ENCODE results near the gene SDK2. TPM values are rescaled to one million over a fixed set of nuclear protein-coding genes. Genes with fewer than 3 reads are reported as not detected.

Gene SDK2
- total and polyA plus RNA-seq, 2 experiments from 2014 or later: 0.74 to 5.1 TPM

DNA sequence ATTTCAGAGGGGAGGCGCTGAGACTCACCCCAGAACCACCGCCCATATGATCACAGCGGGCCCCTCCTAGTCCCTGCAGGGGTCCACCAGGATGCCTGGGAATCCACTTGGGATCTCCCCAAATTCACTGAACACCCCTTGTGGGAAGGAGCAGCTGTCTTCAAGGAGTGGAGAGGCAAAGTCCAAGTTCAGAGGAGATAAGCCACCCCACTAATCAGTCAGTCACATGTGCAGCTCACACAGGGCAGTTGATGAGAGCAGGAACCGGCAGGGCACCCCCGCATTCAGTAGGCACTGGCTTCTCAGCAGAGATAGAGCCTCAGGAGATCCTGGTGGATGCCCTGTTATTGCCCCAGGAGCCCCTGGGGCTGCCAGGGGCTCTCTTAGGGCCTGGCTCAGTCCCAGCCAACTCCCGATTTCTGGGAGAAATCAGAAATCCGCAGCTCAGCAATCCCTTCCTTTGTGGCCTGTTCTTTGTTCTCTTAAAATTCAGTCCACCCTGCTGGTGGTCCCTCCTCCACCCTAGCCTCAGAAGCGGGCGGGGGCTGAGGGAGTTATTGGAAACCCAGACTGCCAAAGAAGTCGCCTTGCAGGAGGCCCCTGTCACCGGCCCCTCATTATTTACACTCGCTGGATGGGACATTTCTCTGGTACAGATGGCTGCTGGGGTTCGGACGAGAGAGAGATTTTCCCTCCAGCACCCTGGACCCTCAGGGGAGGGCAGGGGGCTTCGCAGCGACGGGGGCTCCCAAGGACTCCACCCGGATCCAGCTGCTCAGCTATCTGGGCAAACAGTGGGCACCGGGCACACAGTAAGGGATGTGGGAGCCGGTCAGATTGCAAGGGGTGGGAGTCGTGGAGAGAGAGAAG lies 334.3 kb downstream of the SDK2 start:
- H3F3A ChIP-seq (replicated peaks; ENCODE audit: low read depth): peaks cover 6% of the 10 kb centered on the region; the same call in 1 of the 2 replicates
- H3K4me1 ChIP-seq (ENCODE audit: insufficient read depth): peaks cover 46% of the 10 kb centered on the region
- Mint-ChIP-seq H3K9me3 (no peaks in the 10 kb centered on the region; the same call in 2 of the 3 replicates), H3K27me3 (ENCODE audit: insufficient read depth, low read depth, poor library complexity) (peaks cover 25% of the 10 kb centered on the region), H3K4me3 (peak overlapping the region; percentile 93), H3K27ac (no peak overlapping the region; the same call in 1 of the 2 replicates), H3K4me1 (peaks cover 38% of the 10 kb centered on the region), H3K36me3 (ENCODE audit: low read depth) (0 out of 3 replicates have a peak, but pooled peaks cover 2% of the 10 kb centered on the region)
- H4K20me1 ChIP-seq (replicated peaks; ENCODE audit: insufficient read depth): no peaks in the 10 kb centered on the region
- H3K27ac ChIP-seq (ENCODE audit: low read depth): 0 out of 2 replicates have a peak overlapping the region, but pooled peaks have one; percentile 63
- peak; percentile 1; the same call in 2 of the 3 replicates for ATAC-seq
- peaks cover 34% of the 10 kb centered on the region for H3K79me2 ChIP-seq (replicated peaks; ENCODE audit: insufficient read depth)
- peak overlapping the region; percentile 92 for H3K4me3 ChIP-seq
- peak overlapping the region; percentile 100 for H3K4me2 ChIP-seq
- no peaks in the 10 kb centered on the region for H3K36me3 ChIP-seq (ENCODE audit: insufficient read depth)
- H3K9me2 ChIP-seq (ENCODE audit: insufficient read depth): no peaks in the 10 kb centered on the region
- DNase-seq (ENCODE audit: low spot score): peak; percentile 39
- H3K27me3 ChIP-seq (ENCODE audit: insufficient read depth): peaks cover 17% of the 10 kb centered on the region
- peak overlapping the region; percentile 85 for H2AFZ ChIP-seq
- no peak for TF ChIP-seq STAT1 (IDR thresholded peaks at IDR 0.05; ENCODE audit: unreplicated experiment)
- TF ChIP-seq POLR2AphosphoS5 (IDR thresholded peaks at IDR 0.05; ENCODE audit: low read depth): no peak
- TF ChIP-seq JUNB (IDR thresholded peaks at IDR 0.05; ENCODE audit: unreplicated experiment): no peak
- TF ChIP-seq ZNF114 (CRISPR knock-in tag; IDR thresholded peaks at IDR 0.05): no peak
- TF ChIP-seq, protein P1, sequence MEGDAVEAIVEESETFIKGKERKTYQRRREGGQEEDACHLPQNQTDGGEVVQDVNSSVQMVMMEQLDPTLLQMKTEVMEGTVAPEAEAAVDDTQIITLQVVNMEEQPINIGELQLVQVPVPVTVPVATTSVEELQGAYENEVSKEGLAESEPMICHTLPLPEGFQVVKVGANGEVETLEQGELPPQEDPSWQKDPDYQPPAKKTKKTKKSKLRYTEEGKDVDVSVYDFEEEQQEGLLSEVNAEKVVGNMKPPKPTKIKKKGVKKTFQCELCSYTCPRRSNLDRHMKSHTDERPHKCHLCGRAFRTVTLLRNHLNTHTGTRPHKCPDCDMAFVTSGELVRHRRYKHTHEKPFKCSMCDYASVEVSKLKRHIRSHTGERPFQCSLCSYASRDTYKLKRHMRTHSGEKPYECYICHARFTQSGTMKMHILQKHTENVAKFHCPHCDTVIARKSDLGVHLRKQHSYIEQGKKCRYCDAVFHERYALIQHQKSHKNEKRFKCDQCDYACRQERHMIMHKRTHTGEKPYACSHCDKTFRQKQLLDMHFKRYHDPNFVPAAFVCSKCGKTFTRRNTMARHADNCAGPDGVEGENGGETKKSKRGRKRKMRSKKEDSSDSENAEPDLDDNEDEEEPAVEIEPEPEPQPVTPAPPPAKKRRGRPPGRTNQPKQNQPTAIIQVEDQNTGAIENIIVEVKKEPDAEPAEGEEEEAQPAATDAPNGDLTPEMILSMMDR (conservative IDR thresholded peaks at IDR 0.05; ENCODE audit: low read depth in 2 of 2): no peak
- no peak for TF ChIP-seq EZH2 (IDR thresholded peaks at IDR 0.05; ENCODE audit: low read depth, unreplicated experiment)
- TF ChIP-seq, protein P2, sequence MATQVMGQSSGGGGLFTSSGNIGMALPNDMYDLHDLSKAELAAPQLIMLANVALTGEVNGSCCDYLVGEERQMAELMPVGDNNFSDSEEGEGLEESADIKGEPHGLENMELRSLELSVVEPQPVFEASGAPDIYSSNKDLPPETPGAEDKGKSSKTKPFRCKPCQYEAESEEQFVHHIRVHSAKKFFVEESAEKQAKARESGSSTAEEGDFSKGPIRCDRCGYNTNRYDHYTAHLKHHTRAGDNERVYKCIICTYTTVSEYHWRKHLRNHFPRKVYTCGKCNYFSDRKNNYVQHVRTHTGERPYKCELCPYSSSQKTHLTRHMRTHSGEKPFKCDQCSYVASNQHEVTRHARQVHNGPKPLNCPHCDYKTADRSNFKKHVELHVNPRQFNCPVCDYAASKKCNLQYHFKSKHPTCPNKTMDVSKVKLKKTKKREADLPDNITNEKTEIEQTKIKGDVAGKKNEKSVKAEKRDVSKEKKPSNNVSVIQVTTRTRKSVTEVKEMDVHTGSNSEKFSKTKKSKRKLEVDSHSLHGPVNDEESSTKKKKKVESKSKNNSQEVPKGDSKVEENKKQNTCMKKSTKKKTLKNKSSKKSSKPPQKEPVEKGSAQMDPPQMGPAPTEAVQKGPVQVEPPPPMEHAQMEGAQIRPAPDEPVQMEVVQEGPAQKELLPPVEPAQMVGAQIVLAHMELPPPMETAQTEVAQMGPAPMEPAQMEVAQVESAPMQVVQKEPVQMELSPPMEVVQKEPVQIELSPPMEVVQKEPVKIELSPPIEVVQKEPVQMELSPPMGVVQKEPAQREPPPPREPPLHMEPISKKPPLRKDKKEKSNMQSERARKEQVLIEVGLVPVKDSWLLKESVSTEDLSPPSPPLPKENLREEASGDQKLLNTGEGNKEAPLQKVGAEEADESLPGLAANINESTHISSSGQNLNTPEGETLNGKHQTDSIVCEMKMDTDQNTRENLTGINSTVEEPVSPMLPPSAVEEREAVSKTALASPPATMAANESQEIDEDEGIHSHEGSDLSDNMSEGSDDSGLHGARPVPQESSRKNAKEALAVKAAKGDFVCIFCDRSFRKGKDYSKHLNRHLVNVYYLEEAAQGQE (IDR thresholded peaks at IDR 0.05; ENCODE audit: unreplicated experiment): no peak
- no peak for TF ChIP-seq EZH2phosphoT487 (IDR thresholded peaks at IDR 0.05; ENCODE audit: unreplicated experiment)
- no peak for TF ChIP-seq ZNF331 (CRISPR knock-in tag; IDR thresholded peaks at IDR 0.05; ENCODE audit: low read depth)
- no peak for TF ChIP-seq CREB1 (CRISPR knock-in tag; IDR thresholded peaks at IDR 0.05; ENCODE audit: low read depth)
- TF ChIP-seq, protein P3, sequence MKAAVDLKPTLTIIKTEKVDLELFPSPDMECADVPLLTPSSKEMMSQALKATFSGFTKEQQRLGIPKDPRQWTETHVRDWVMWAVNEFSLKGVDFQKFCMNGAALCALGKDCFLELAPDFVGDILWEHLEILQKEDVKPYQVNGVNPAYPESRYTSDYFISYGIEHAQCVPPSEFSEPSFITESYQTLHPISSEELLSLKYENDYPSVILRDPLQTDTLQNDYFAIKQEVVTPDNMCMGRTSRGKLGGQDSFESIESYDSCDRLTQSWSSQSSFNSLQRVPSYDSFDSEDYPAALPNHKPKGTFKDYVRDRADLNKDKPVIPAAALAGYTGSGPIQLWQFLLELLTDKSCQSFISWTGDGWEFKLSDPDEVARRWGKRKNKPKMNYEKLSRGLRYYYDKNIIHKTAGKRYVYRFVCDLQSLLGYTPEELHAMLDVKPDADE (IDR thresholded peaks at IDR 0.05): no peak
- TF ChIP-seq, protein P4, sequence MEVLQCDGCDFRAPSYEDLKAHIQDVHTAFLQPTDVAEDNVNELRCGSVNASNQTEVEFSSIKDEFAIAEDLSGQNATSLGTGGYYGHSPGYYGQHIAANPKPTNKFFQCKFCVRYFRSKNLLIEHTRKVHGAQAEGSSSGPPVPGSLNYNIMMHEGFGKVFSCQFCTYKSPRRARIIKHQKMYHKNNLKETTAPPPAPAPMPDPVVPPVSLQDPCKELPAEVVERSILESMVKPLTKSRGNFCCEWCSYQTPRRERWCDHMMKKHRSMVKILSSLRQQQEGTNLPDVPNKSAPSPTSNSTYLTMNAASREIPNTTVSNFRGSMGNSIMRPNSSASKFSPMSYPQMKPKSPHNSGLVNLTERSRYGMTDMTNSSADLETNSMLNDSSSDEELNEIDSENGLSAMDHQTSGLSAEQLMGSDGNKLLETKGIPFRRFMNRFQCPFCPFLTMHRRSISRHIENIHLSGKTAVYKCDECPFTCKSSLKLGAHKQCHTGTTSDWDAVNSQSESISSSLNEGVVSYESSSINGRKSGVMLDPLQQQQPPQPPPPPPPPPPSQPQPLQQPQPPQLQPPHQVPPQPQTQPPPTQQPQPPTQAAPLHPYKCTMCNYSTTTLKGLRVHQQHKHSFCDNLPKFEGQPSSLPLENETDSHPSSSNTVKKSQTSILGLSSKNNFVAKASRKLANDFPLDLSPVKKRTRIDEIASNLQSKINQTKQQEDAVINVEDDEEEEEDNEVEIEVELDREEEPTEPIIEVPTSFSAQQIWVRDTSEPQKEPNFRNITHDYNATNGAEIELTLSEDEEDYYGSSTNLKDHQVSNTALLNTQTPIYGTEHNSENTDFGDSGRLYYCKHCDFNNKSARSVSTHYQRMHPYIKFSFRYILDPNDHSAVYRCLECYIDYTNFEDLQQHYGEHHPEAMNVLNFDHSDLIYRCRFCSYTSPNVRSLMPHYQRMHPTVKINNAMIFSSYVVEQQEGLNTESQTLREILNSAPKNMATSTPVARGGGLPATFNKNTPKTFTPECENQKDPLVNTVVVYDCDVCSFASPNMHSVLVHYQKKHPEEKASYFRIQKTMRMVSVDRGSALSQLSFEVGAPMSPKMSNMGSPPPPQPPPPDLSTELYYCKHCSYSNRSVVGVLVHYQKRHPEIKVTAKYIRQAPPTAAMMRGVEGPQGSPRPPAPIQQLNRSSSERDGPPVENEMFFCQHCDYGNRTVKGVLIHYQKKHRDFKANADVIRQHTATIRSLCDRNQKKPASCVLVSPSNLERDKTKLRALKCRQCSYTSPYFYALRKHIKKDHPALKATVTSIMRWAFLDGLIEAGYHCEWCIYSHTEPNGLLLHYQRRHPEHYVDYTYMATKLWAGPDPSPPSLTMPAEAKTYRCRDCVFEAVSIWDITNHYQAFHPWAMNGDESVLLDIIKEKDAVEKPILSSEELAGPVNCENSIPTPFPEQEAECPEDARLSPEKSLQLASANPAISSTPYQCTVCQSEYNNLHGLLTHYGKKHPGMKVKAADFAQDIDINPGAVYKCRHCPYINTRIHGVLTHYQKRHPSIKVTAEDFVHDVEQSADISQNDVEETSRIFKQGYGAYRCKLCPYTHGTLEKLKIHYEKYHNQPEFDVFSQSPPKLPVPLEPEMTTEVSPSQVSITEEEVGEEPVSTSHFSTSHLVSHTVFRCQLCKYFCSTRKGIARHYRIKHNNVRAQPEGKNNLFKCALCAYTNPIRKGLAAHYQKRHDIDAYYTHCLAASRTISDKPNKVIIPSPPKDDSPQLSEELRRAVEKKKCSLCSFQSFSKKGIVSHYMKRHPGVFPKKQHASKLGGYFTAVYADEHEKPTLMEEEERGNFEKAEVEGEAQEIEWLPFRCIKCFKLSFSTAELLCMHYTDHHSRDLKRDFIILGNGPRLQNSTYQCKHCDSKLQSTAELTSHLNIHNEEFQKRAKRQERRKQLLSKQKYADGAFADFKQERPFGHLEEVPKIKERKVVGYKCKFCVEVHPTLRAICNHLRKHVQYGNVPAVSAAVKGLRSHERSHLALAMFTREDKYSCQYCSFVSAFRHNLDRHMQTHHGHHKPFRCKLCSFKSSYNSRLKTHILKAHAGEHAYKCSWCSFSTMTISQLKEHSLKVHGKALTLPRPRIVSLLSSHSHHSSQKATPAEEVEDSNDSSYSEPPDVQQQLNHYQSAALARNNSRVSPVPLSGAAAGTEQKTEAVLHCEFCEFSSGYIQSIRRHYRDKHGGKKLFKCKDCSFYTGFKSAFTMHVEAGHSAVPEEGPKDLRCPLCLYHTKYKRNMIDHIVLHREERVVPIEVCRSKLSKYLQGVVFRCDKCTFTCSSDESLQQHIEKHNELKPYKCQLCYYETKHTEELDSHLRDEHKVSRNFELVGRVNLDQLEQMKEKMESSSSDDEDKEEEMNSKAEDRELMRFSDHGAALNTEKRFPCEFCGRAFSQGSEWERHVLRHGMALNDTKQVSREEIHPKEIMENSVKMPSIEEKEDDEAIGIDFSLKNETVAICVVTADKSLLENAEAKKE (CRISPR knock-in tag; IDR thresholded peaks at IDR 0.05): no peak
